SK-N-MC (cell line): ENCODE measurements around the gene MOB3A.
"Not testable (repeated sequence)": the region's sequence is repeated elsewhere in the genome, so short reads cannot be mapped to it uniquely, and the experiment has no call there.

Experiments
- DNase-seq: peaks from one replicate; pipeline ENCODE4 v3.0.0-alpha.2; 2011; ENCODE audit warnings: low read depth, low spot score
- H3K27ac ChIP-seq: fragments of 200-600 bp; sonication (generic); 2 replicates; pipeline ENCODE4 v1.5.1; 2016; ENCODE audit warnings: mixed run types
- H3K36me3 ChIP-seq: fragments of 200-600 bp; sonication (generic); 2 replicates; pipeline ENCODE4 v1.6.1; 2017; ENCODE audit warnings: antibody characterized with exemption, low read length, mixed read lengths; ENCODE audit not compliant: insufficient read depth
- H3K4me3 ChIP-seq: fragments of 200-600 bp; sonication (generic); 2 replicates; pipeline ENCODE4 v1.5.1; 2016
- H3K9ac ChIP-seq: fragments of 200-600 bp; sonication (generic); 2 replicates; pipeline ENCODE4 v1.8.0; 2017; ENCODE audit warnings: mixed run types, mixed read lengths; ENCODE audit not compliant: insufficient read length
- H3K9me3 ChIP-seq: fragments of 200-600 bp; sonication (generic); 2 replicates; pipeline ENCODE4 v1.6.1; 2017; ENCODE audit warnings: low read depth, mild to moderate bottlenecking, antibody characterized with exemption, low read length, moderate library complexity, mixed read lengths
- EZH2 ChIP-seq: fragments of 200-600 bp; sonication (generic); IDR thresholded peaks from one replicate; pipeline ENCODE4 v1.6.1; 2017; ENCODE audit warnings: antibody characterized with exemption
- FOXP2 ChIP-seq: optimal IDR thresholded peaks from 2 replicates; pipeline ENCODE3; 2011; ENCODE audit warnings: mild to moderate bottlenecking, moderate library complexity; ENCODE audit not compliant: insufficient read depth; ENCODE audit errors: extremely low read length, control extremely low read depth
- POLR2AphosphoS5 ChIP-seq: IDR thresholded peaks from 2 replicates; pipeline ENCODE4 v1.6.1; 2012; ENCODE audit warnings: mild to moderate bottlenecking, low read depth, low read length, borderline replicate concordance

The MOB3A gene

GRCh38 chr19:2038284-2039088 is 57.6 kb downstream of the MOB3A start:
- H3K4me3 ChIP-seq, result no peak overlapping the region
- H3K27ac ChIP-seq, result no peak overlapping the region
- TF ChIP-seq EZH2 (no peak), POLR2AphosphoS5 (no peak), FOXP2 (no peak)
- DNase-seq, result no peak
- H3K36me3 ChIP-seq, result peaks cover 5% of the 10 kb centered on the region; the same call in 1 of the 2 replicates
- H3K9me3 ChIP-seq, result no peaks in the 10 kb centered on the region; the same call in 1 of the 2 replicates
- H3K9ac ChIP-seq, result no peak overlapping the region

- TF ChIP-seq POLR2AphosphoS5 (no peak), FOXP2 (no peak), EZH2 (no peak)
- DNase-seq, result no peak
- Histone ChIP-seq H3K9ac (no peak overlapping the region), H3K36me3 (peaks cover 5% of the 10 kb centered on the region; the same call in 1 of the 2 replicates), H3K4me3 (no peak overlapping the region), H3K9me3 (no peaks in the 10 kb centered on the region; the same call in 1 of the 2 replicates), H3K27ac (peak overlapping the region; percentile 53; the same call in 1 of the 2 replicates)
Measured at GRCh38 chr19:2037651-2038255, 58.4 kb downstream of the MOB3A start.

DNA sequence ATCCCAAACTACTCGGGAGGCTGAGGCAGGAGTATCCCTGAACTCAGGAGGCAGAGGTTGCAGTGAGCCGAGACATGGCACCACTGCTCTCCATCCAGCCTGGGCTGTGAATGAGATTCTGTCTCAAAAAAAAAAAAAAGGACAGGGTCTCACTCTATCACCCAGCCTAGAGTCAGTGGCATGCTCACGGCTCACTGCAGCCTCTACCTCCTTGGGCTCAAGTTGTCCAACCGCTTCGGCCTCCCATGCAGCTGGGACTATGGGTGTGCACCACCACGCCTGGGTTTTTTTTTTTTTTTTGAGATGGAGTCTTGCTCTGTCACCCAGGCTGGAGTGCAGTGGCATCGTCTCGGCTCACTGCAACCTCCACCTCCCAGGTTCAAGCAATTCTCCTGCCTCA is 59.7 kb downstream of the MOB3A start:
- no peak for DNase-seq
- Histone ChIP-seq H3K9me3 (no peaks in the 10 kb centered on the region; the same call in 1 of the 2 replicates), H3K36me3 (peaks cover 5% of the 10 kb centered on the region; the same call in 1 of the 2 replicates), H3K9ac (no peak overlapping the region), H3K4me3 (no peak overlapping the region), H3K27ac (no peak overlapping the region)
- TF ChIP-seq POLR2AphosphoS5, result no peak
- TF ChIP-seq FOXP2, result no peak
- no peak for TF ChIP-seq EZH2

- H3K27ac ChIP-seq, result no peak overlapping the region
- H3K9me3 ChIP-seq, result no peaks in the 10 kb centered on the region; the same call in 1 of the 2 replicates
- TF ChIP-seq FOXP2 (no peak), POLR2AphosphoS5 (no peak), EZH2 (no peak)
- H3K4me3 ChIP-seq, result no peak overlapping the region
- no peak overlapping the region for H3K9ac ChIP-seq
- DNase-seq, result no peak
- peaks cover under 1% of the 10 kb centered on the region; the same call in 1 of the 2 replicates for H3K36me3 ChIP-seq
Measured at GRCh38 chr19:2035590-2035991, 60.5 kb downstream of the MOB3A start.

- TF ChIP-seq POLR2AphosphoS5 (no peak), EZH2 (no peak), FOXP2 (no peak)
- Histone ChIP-seq H3K27ac (no peak overlapping the region), H3K9ac (no peak overlapping the region), H3K4me3 (no peak overlapping the region), H3K9me3 (no peaks in the 10 kb centered on the region; the same call in 1 of the 2 replicates), H3K36me3 (no peaks in the 10 kb centered on the region; the same call in 1 of the 2 replicates)
- no peak for DNase-seq
Measured at GRCh38 chr19:2034729-2035589, 61.2 kb downstream of the MOB3A start.

GRCh38 chr19:2034253-2034652 is 61.9 kb downstream of the MOB3A start:
- not testable (repeated sequence) for H3K36me3 ChIP-seq, H3K9ac ChIP-seq, DNase-seq, H3K9me3 ChIP-seq, H3K27ac ChIP-seq, H3K4me3 ChIP-seq

DNA sequence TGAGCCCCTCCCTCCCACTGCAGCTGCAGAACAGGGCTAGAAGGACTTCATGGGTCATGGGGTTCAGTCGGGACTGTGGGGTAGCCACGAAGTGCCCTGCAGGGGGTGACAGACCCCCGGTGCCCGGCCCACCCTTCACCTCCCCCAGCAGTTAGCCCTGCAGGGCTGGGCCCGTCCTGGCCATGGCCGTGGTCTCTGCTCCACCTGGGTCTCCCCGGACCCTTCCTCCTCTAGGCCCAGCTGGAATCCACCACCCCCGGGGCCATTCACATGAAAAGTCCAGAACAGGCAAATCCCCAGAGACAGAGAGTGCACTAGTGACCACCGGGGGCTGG is 62.3 kb downstream of the MOB3A start:
- Histone ChIP-seq H3K36me3 (no peaks in the 10 kb centered on the region; the same call in 1 of the 2 replicates), H3K27ac (no peak overlapping the region; the same call in 1 of the 2 replicates), H3K9ac (no peak overlapping the region), H3K4me3 (no peak overlapping the region), H3K9me3 (no peaks in the 10 kb centered on the region; the same call in 1 of the 2 replicates)
- TF ChIP-seq POLR2AphosphoS5 (no peak), FOXP2 (no peak), EZH2 (no peak)
- DNase-seq, result no peak
